Stimulated activated CD8-positive, alpha-beta memory T cell treated with anti-CD3 and anti-CD28 coated beads, Interleukin-12 subunit alpha, Interleukin-12 subunit beta, amount 100 ng/mL, for 1 hour (primary cell): ENCODE results near the gene ADD2.

Experiments used
- DNase-seq: peaks from one replicate; pipeline ENCODE4 v3.0.0-alpha.2; 2020; ENCODE audit warnings: low read depth

ADD2 gene

DNA sequence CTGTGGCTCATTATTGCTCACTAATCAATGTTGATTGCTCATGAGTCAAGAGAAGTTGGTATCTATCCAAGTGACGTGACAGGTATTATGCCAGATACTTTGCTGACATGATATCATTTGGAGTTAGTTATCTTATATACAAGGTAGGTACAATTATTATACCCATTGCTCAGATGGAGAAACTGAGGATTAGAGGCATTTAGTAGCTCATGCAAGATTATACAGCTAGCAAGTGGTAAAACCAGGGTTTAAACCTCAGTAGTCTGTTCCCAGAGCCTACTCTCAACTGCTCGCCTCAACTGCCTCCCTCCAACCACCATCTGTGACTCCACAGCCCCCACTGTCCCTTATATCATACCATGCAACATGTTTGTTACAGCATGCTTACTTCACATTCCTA is 16.3 kb upstream of the ADD2 start:
- DNase-seq, result no peak

- no peak for DNase-seq
Observed at GRCh38 chr2:70779911-70780545, 12.0 kb upstream of the ADD2 start.

DNA sequence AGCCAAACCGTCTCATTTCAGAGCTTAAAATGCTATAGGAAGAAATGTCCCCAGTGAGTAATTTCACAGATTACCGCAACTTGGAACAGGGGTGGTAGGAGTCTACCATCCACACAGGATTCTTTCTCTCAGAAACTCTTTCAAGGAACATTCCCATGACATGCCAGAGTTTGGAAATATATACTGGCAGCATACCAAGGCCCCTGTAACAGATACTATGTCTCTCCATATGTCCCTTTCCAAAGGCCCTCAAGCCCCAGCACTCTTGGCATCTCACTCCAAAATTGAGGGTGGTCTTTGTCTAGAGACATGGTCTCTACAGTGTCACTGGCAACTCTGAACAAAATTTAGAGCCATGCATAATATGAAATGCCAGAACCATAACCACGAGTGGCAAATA is 11.5 kb upstream of the ADD2 start:
- DNase-seq, result no peak

- no peak for DNase-seq
Observed at GRCh38 chr2:70778676-70779075, 10.7 kb upstream of the ADD2 start.

- DNase-seq, result no peak
Observed at GRCh38 chr2:70777450-70777849, 9.4 kb upstream of the ADD2 start.

DNA sequence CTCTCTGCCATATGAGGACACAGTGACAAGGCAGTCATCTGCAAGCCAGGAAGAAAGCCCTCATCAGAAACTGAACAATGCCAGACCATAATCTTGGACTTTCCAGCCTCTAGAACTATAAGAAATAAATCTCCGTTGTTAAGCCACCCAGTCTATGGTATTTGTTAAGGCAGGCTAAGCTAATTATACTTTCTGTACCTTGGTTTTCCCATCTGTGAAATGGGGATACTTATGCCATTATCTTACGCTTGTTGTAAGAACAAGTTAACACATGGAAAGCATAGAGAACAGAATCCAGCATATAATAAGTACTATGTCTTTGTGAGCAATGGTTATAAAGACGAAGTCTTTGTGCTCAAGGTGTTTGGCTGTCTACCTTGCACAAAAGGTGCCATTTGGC is 8.3 kb upstream of the ADD2 start:
- DNase-seq, result no peak

- no peak for DNase-seq
Observed at GRCh38 chr2:70775141-70775540, 7.1 kb upstream of the ADD2 start.

DNA sequence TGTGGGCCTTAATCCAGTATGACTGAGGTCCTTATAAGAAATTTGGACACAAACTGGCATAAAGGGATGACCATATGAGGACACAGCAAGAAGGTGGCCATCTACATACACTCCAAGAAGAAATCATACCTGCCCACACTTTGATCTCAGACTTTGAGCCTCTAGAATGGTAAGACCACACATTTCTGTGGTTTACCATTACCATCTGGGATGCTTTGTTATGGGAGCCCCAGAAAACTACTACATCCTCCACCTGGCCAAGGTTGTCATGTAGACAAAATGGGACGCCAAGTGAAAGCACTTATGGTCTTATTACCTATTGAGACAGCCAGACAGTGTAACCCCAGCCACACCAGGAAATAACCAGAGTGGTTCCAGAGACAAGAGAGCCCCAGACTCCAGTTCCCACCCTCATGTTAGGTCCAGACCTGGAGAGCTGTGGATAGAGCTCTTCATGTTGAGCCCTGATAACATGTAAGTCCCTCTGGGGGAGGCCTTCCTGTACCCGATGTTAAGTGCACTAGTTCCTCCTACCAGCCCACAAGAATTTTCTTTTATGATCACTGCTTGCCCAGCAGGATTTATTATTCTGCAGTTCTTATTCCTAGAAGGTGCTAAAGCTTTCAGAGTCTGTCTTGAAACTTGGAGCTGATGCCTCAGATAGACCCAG is 4.6 kb upstream of the ADD2 start:
- no peak for DNase-seq

DNA sequence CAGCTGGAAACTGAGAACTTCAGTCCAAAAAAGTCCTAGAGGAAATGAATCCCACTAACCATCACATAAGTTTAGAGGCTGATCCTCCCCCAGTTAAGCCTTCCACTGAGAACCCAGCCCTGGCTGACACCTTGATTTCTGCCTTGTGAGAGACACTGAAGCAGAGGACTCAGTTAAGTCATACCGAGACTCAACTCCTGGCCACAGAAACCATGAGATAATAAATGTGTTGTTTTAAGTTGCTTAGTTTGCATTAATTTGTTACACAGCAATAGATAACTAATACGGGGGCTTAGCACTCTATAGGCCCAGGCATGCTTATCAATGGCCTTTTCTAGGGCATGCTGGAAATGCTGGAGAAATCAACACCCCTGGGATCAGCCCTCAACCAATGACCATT is 3.4 kb upstream of the ADD2 start:
- DNase-seq, result no peak

- DNase-seq, result no peak
Observed at GRCh38 chr2:70769450-70769849, 1.4 kb upstream of the ADD2 start.

DNA sequence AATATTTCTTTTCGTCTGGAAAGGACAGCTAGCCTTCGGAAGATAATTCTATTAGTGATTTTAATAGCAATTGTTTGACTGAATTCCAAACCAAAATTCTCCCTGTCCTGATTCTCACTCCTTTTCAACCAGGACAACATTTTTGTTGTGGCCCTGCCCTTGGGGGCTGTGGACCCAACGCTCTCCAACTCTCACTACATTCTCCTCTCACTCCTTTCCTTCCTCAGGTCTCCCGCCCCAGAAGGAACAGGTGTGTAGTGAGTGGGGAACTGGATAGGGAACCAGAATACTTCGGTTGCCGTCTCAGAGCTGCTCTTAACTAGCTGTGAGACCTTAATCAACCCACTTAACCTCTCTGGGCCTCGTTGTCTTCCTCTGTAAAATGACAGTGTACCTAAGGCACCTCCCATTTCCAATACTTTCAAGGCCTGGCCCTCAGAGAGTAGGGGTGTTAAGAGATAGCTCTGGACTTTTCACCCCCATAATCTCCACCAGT is 638 bp upstream of the ADD2 start:
- no peak for DNase-seq

- no peak for DNase-seq
Observed at GRCh38 chr2:70767079-70767698, 811 bp downstream of the ADD2 start.

- no peak for DNase-seq
Observed at GRCh38 chr2:70766357-70767078, 1.5 kb downstream of the ADD2 start.

- no peak for DNase-seq
Observed at GRCh38 chr2:70765507-70765906, 2.5 kb downstream of the ADD2 start.

DNA sequence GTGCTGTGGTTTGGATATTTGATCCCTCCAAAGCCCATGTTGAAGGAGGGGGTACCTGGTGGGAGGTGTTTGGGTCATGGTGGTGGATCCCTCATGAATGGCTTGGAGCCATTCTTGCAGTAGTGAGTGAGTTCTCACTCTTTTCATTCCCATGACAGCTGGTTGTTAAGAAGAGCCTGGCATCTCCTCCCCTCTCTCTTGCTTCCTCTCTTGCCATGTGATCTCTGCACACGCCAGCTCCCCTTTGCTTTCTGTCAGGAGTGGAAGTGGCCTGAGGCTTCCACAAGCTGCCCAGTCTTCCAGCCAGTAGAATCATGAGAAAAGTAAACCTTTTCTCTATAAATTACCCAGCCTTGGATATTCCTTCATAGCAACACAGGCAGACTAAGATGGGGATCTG is 8.6 kb downstream of the ADD2 start:
- no peak for DNase-seq

DNA sequence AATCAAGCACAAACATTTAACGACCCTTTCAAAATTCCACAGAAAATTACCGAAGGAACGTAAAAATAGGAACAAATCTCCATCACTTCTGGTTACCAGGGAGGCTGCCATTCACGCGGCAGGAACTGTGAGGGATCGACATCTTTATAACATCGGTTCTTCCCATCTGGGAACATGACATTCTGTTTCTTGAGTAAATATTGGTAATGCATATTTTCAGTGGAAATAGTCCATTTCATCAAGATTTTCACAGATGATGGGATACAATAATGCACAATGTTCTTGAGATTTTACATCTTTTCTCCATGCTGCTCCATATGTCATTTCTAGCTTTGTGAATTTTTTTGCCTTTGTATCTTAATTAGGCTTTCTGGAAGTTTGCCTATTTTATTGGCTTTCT is 10.0 kb downstream of the ADD2 start:
- no peak for DNase-seq

DNA sequence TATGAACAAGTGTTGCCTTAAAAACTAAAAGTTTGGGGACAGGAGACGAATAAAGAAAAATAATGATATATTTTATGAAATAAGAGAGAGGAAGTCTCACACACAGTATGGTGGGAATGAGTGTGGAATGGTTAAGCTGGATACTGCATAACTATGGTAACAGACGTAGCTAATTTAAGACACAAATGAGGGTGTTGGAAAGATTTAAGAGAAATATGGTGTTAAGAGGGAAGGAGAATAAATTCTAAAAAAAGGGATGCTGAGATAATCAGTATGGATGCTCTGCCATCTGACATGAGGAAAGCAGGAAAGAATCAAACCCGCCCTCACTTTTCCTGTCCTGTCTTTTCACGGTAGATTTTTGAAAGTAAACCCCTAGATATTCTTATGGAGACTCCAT is 10.6 kb downstream of the ADD2 start:
- DNase-seq, result no peak

DNA sequence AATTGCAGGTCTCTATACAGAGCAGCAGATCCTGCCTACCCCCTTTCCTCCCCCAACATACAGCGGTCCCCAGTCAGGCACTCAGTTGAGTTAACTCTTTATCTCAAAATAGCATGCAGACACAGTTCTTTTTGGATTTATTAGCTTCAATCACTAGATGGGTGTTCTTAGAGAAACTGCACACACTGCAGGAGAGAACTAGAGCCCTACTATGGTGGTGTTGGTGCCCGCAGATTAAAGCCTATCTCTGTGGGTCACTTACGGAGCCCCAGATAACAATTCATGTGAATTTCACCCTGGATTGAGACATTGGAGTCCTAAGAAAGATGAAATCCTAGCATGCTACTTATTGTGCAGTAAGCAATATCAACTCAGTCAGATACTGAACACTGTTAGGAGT is 11.9 kb downstream of the ADD2 start:
- DNase-seq, result no peak

DNA sequence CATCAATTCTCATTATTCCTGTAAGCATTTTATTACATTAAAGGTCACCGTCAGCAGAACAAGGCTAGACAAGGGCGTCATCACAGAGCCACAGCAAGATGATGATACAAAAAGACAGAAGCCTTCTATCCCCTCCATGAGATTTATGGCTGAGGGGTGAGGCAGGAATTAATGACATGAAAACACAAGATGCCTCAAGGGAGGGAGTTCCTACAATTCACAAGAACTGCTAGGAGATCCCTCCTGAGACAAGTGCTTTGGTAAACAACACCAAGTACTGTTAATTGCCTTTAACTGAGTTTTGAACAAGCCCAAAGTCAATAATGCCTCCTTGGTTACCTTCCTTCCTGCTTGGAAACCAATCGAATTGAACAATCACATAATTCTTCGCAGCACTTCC is 14.1 kb downstream of the ADD2 start:
- no peak for DNase-seq

DNA sequence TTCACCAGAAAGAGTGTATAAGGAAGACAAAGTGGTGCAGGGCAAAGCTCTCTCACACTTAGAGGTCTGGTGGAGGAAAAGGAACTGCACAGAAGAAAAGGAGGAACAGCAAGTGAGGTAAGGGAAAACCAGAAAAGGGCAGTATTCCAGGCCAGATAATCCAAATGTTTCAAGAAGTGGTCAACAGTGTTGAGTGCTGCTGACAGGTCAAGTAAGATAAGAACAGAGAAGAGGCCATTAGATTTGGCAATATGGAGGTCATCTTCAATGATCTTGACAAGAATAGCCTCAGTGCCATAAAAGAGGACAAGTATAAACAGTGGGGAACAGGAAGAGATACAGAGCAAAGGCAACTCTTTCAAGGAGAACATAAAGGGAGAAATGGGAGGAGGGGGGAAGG is 15.0 kb downstream of the ADD2 start:
- DNase-seq, result no peak

DNA sequence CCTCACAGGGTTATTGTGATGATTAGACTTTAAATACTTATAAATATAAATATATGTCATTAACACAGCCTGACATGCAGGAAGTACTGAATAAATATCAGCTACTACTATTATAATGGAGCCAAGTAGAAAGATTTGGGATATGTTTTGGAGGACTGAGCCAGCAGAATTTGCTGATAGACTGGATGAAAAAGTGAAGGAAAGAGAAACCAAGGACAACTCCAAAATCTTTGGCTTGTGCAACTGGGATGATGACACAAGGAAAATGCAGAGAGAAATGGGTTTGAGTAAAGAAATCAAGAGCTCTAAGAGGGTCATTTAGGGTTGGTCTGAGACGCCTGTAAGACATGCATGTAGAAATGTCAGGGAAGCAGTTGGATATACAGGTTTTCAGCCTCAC is 15.6 kb downstream of the ADD2 start:
- DNase-seq, result no peak

DNA sequence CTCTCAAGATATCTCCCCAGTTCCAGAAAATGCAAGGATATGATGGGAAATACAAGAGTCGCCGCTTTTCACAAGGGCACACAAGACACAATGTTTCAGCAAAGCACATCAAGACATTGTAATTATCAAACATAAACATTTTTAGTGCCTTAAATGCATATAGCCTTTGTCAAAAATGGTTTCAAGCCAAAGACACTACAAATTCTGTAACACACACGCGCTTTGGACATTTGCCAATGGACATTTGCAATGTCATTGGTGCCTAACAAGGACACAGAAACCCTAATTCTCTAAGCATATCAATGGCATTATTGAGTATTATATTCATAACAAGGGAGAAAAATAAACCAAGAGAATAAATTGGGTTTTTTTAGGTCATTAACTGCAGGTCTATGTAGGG is 16.1 kb downstream of the ADD2 start:
- no peak for DNase-seq

DNA sequence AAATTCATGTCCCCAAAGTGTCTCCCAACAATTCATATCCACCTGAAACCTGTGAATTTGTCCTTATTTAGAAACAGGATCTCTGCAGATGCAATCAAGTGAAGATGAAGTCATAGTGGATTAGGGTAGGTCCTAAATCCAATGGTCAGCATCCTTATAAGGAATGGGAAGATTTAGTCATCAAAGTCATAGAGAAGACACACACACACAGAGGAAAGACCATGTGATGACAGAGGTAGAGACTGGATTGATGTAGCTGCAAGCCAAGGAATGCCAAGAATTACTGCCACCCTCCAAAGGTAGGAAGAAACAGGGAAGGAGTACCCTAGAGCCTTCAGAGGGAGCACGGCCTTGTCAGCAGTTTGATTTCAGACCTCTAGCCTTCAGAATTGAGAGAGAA is 17.7 kb downstream of the ADD2 start:
- DNase-seq, result no peak
